ENCODE data around the gene CRYGA. TPM values are rescaled to one million over a fixed set of nuclear protein-coding genes. Genes with fewer than 3 reads are reported as not detected.

The CRYGA gene
- total RNA-seq, 4 donors from 2014 or later, result not detected

DNA sequence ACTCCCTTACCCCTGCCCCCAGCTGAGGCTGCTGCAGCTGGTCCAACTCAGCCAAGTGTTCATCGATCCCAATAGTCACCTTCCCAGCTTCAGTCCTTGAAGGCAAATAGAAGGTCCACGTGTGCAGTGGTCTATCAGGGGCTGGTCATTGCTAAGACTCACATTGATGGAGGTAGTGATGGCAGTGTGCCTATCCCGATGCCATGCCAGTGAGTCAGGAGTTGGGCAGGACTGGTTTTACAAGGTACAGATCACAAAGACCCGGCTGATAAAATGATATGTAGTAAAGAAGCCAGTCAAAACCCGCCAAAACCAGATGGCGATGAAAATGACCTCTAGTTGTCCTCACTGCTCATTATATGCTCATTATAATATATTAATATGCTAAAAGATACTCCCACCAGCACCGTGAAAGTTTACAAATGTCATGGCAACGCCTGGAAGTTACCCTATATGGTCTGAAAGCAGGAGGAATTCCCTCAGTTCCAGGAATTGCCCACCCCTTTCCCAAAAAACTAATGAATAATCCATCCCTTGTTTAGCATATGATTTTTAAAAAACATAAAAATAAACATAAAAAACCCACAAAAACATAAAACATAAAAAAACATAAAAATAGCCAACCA is 29.3 kb upstream of the CRYGA start:
- no peak for TF ChIP-seq CTCF (IDR thresholded peaks at IDR 0.05; ENCODE audit: low read depth)

DNA sequence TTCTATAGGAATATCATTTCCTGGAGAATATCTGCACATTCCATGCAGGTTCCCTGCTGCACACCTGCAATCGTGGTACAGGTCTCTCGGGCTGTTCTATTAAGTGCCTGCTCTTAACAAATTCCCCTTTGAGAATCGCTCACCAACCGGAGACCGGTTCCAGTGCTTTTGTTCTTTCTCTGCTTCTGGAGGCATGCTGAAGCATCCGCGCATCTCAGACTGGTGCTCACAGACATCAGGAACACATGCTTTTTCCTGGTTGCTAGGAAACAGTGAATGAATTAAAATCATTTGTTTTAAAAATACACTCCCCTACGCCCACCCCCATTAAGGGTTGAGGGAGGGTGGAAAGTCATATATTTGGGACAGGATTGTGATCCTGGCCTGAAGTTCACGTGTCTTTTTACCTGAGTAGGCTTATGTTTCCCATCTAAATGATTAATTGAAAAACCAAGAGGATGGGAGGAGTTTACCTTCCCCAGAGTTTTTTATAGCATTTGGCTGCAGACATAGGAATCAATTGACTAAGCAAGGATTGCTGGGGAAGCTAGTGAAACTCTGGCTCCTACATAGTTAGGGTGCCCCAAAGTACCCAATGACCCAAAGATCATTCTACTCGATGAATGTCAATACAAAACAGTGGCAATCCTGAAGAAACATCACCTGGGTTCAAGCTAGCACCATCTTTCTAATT is 26.6 kb upstream of the CRYGA start, which contains the start of gene C2orf80:
Gene C2orf80, minus strand, starts transcription at position 221 of the 694 bp plus-strand sequence. CDS start 3,044 bp downstream, outside the sequence.
- no peak for TF ChIP-seq CTCF (IDR thresholded peaks at IDR 0.05; ENCODE audit: low read depth)

DNA sequence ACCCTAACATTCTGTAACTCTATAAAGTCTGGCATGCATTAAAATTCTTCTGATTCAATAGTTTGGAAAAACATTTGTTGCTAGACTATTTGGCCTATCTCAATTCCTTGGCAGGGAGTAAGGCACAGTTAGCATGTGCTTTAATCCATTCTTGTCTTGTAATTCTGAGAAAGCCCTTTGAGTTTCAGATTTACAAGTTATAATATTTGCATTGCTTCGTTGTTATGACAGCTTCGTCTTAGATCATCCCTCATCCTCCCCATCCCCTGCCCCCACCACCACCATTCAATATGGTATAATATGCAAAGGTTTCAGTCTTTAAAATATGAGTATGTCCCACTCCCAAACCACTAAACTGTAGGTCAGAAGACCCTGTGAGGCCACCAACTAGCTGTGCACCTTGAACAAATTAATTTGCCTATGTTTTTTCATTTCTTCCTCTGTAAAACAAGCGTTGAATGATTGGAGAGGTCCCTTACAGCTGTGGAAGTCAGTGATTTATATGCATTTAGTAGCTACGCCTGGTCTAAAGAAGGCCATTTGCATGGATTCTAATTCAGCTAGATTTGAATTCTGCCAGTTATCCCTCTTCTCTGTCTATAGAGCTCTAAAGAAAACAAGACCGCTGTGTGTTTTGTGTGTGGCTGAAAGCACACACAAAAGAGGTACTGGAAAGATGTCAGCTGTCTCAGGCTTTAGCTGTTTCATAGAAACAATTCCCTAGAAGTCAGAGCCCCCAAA is 25.9 kb upstream of the CRYGA start:
- TF ChIP-seq CTCF (IDR thresholded peaks at IDR 0.05; ENCODE audit: low read depth), result no peak

DNA sequence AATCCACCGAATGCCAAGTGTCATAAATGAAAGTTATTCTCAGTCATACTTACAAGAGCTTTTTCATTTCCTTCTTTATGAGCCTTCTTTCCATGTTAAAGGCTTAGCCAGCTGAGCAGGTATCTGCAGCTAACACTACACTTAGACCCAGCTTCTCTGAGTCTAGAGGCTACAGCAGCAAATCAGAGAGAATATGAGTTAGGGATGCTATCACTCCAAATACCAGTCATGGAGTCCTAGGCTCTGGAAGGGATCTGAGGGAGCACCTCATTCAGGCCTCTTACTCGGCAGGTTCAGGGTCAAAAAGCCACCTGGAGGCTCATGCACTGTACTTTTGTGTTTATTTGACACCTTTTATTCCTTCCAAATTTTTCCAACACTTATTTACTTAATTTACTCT is 23.5 kb upstream of the CRYGA start:
- no peak for TF ChIP-seq CTCF (IDR thresholded peaks at IDR 0.05; ENCODE audit: low read depth)

DNA sequence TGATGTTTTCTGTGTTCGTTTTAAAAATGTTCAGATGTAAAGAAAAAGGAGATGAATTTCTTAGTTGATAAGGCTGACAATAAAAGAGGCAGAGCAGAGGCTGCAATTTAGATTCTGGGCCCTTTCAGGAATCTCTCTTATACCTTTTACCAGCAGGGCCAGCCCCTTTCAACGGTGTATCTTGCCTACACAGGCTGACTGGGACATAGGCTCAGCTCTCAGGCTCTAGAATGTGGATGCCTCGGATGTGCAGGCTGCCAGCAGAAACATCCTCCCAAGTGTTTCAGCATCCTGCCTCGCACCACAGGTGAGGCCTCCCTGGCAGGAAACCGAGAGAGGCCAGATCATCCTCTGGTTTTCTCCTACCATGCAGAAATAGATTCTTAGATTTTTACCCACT is 23.1 kb upstream of the CRYGA start:
- TF ChIP-seq CTCF (IDR thresholded peaks at IDR 0.05; ENCODE audit: low read depth), result no peak

DNA sequence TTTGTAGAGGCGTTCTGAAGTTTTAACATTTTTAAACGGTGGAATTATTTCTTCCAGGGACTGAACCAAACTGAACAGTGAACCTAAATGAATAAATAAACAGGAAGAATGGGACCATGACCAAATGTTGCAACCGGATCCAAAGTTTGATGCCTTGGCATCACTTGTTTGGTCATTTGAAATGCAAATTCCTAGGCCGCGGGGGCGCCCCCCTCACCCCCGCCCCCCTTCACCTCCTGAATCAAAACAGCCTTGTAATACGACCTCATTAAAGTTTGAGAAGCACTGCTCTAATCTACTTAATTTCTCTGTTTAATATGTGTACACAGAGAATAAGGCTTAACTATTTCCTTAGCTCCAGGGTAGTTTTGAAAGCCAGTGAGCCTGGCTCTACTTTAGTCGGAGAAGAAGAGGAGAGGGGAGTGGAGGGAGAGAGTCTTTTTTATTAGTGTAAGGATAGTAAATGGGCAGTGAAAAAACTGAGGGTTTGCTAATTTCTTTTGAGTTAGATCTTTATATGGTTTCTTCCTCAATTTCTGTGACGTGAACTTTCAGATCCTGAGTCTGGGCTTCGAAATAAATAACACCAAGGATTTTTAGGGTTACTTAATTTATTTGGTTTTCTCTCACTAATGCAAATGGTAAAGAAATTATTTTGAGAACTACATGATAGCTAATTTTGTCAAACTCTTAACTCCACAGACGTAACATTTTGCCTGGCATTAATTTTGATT is 20.8 kb upstream of the CRYGA start:
- no peak for TF ChIP-seq CTCF (IDR thresholded peaks at IDR 0.05; ENCODE audit: low read depth)
